ENCODE results near the gene NEU2.

Gene NEU2

GRCh38 chr2:233032551-233033320 lies at the start of gene NEU2:
TSS of gene NEU2 (plus strand) at chr2:233032672. CDS start at chr2:233032672, 0 bp downstream.
- FAIRE-seq = no peak

- no peak for FAIRE-seq
These were observed 49.4 kb upstream of the NEU2 start for GRCh38 chr2:232982926-232983668.

- FAIRE-seq = no peak
These were observed 48.8 kb upstream of the NEU2 start for GRCh38 chr2:232983669-232984140.

GRCh38 chr2:232984451-232985207 lies 47.8 kb upstream of the NEU2 start:
- FAIRE-seq = no peak

- FAIRE-seq = no peak
These were observed 46.3 kb upstream of the NEU2 start for GRCh38 chr2:232986155-232986554.

GRCh38 chr2:232993231-232993821 lies 39.1 kb upstream of the NEU2 start:
- FAIRE-seq = no peak

GRCh38 chr2:232994446-232994845 lies 38.0 kb upstream of the NEU2 start:
- no peak for FAIRE-seq

GRCh38 chr2:232997749-232998665 lies 34.5 kb upstream of the NEU2 start:
- no peak for FAIRE-seq

- no peak for FAIRE-seq
These were observed 33.8 kb upstream of the NEU2 start for GRCh38 chr2:232998666-232998985.

GRCh38 chr2:232999354-232999753 lies 33.1 kb upstream of the NEU2 start:
- FAIRE-seq = no peak

GRCh38 chr2:233000886-233001750 lies 31.4 kb upstream of the NEU2 start:
- FAIRE-seq = no peak

GRCh38 chr2:233002829-233003657 lies 29.4 kb upstream of the NEU2 start:
- no peak for FAIRE-seq

GRCh38 chr2:233003658-233004555 lies 28.6 kb upstream of the NEU2 start:
- no peak for FAIRE-seq

GRCh38 chr2:233005096-233005495 lies 27.4 kb upstream of the NEU2 start:
- no peak for FAIRE-seq

- FAIRE-seq = no peak
These were observed 25.8 kb upstream of the NEU2 start for GRCh38 chr2:233006648-233007047.

- FAIRE-seq = no peak
These were observed 25.2 kb upstream of the NEU2 start for GRCh38 chr2:233007270-233007669.

- no peak for FAIRE-seq
These were observed 24.7 kb upstream of the NEU2 start for GRCh38 chr2:233007739-233008138.

GRCh38 chr2:233009661-233010060 lies 22.8 kb upstream of the NEU2 start:
- FAIRE-seq = no peak
